H1 (cell line): ENCODE measurements around the gene SPINK4. TPM values are rescaled to one million over a fixed set of nuclear protein-coding genes. Genes with fewer than 3 reads are reported as not detected.

ENCODE experiments used
- CTCF ChIA-PET: fragments of 300-600 bp; sonication (Branson Sonifier 250); formaldehyde crosslinking; loops from one replicate; lab custom pipeline; 2021; ENCODE audit not compliant: partially characterized antibody; lab: Charles Lee
- POLR2A ChIA-PET: fragments of 300-600 bp; sonication (Branson Sonifier 250); formaldehyde crosslinking; loops from one replicate; lab custom pipeline; 2021; ENCODE audit warnings: inconsistent platforms; ENCODE audit not compliant: partially characterized antibody; lab: Charles Lee
- DNase-seq, 2 experiments: peaks; one replicate each; pipeline versions ENCODE4 v3.0.0 to v3.0.0-alpha.2; 2010 to 2022; ENCODE audit warnings: low spot score in 2 of 2, low read depth in 1 of 2, mixed read lengths in 1 of 2
- FAIRE-seq: peaks from 2 replicates; lab custom pipeline; 2011; peaks lifted over from hg19 to GRCh38; lab: Jason Lieb, UNC
- H2AFZ ChIP-seq: 2 replicates; pipeline ENCODE4 v1.8.1; 2012; ENCODE audit warnings: low read length, inconsistent platforms
- H2AK5ac ChIP-seq: 2 replicates; pipeline ENCODE4 v1.6.1; 2013; ENCODE audit warnings: low read depth, low read length
- H2BK120ac ChIP-seq: replicated peaks from 2 replicates; pipeline ENCODE3; 2013; ENCODE audit warnings: low read depth, low read length, inconsistent platforms
- H2BK12ac ChIP-seq: 2 replicates; pipeline ENCODE4 v1.6.1; 2013; ENCODE audit warnings: low read depth, low read length
- H2BK15ac ChIP-seq: 2 replicates; pipeline ENCODE4 v1.6.1; 2013; ENCODE audit warnings: low read length
- H2BK20ac ChIP-seq: 2 replicates; pipeline ENCODE4 v1.6.1; 2013; ENCODE audit warnings: low read length
- H2BK5ac ChIP-seq: 2 replicates; pipeline ENCODE4 v1.6.1; 2013; ENCODE audit warnings: low read depth, low read length
- H3K14ac ChIP-seq: 2 replicates; pipeline ENCODE4 v1.6.1; 2013; ENCODE audit warnings: inconsistent platforms; ENCODE audit not compliant: insufficient read length
- H3K18ac ChIP-seq: 2 replicates; pipeline ENCODE4 v1.6.1; 2013; ENCODE audit warnings: low read length; ENCODE audit errors: extremely low read depth
- H3K23ac ChIP-seq: 2 replicates; pipeline ENCODE4 v1.6.1; 2013; ENCODE audit warnings: inconsistent platforms; ENCODE audit not compliant: insufficient read length
- H3K23me2 ChIP-seq: 2 replicates; pipeline ENCODE4 v1.6.1; 2013; ENCODE audit warnings: low read depth, low read length
- H3K27ac ChIP-seq: 2 replicates; pipeline ENCODE4 v1.6.1; 2011; ENCODE audit warnings: low read depth, low read length, inconsistent platforms
- H3K27me3 ChIP-seq, 4 experiments: replicated peaks in 1 of 4; 1 replicate in 1 of 4; 2 replicates in 3 of 4; pipeline versions ENCODE4 v1.6.1 to v1.8.1; 2011 to 2013; ENCODE audit warnings: low read length in 3 of 4, mild to moderate bottlenecking in 3 of 4, inconsistent platforms in 2 of 4, mixed read lengths in 2 of 4, moderate library complexity in 1 of 4; ENCODE audit not compliant: control insufficient read depth in 3 of 4, insufficient read depth in 3 of 4; ENCODE audit errors: extremely low read depth in 1 of 4
- H3K36me3 ChIP-seq, 4 experiments: 2 replicates each; pipeline versions ENCODE4 v1.6.1 to v1.8.1; 2011 to 2013; ENCODE audit warnings: mild to moderate bottlenecking in 4 of 4, low read length in 3 of 4, moderate library complexity in 2 of 4, control low read depth in 1 of 4, inconsistent platforms in 1 of 4; ENCODE audit not compliant: insufficient read depth in 4 of 4, control insufficient read depth in 2 of 4
- H3K4ac ChIP-seq: replicated peaks from 2 replicates; pipeline ENCODE3; 2013; ENCODE audit warnings: low read length, low read depth, mixed read lengths, inconsistent platforms; ENCODE audit not compliant: insufficient read length
- H3K4me1 ChIP-seq, 4 experiments: replicated peaks in 1 of 4; 1 replicate in 1 of 4; 2 replicates in 3 of 4; pipeline versions ENCODE4 v1.6.1 to v1.8.1; 2011 to 2013; ENCODE audit warnings: low read length in 3 of 4, inconsistent platforms in 2 of 4, mixed read lengths in 1 of 4; ENCODE audit not compliant: insufficient read depth in 4 of 4, control insufficient read depth in 3 of 4
- H3K4me2 ChIP-seq, 2 experiments: 2 replicates each; pipeline versions ENCODE4 v1.6.1 to v1.8.1; 2011 to 2013; ENCODE audit warnings: low read depth in 2 of 2, low read length in 2 of 2, control low read depth in 1 of 2, inconsistent platforms in 1 of 2, mild to moderate bottlenecking in 1 of 2; ENCODE audit not compliant: insufficient read depth in 1 of 2
- H3K4me3 ChIP-seq, 4 experiments: fragments of 200-600, 300-600 bp in 1 of 4; sonication (generic), shearing (Covaris generic), sonication (Bioruptor Twin) in 1 of 4; 2 replicates each; pipeline versions ENCODE4 v1.5.1 to v1.8.1; 2011 to 2016; ENCODE audit warnings: low read length in 4 of 4, low read depth in 3 of 4, control low read depth in 2 of 4, inconsistent platforms in 2 of 4, mild to moderate bottlenecking in 2 of 4, mixed read lengths in 1 of 4, moderate library complexity in 1 of 4; ENCODE audit not compliant: insufficient read depth in 2 of 4; ENCODE audit errors: extremely low read depth in 1 of 4
- H3K56ac ChIP-seq: replicated peaks from 2 replicates; pipeline ENCODE3; 2013; ENCODE audit warnings: low read depth, mild to moderate bottlenecking, mixed read lengths, low read length, inconsistent platforms; ENCODE audit not compliant: insufficient read length
- H3K79me1 ChIP-seq: 2 replicates; pipeline ENCODE4 v1.6.1; 2013; ENCODE audit warnings: low read depth, low read length, control low read depth
- H3K79me2 ChIP-seq, 2 experiments: 2 replicates each; pipeline versions ENCODE4 v1.6.1 to v1.8.1; 2012 to 2013; ENCODE audit warnings: low read length in 2 of 2, mild to moderate bottlenecking in 2 of 2, inconsistent platforms in 1 of 2; ENCODE audit not compliant: insufficient read depth in 2 of 2, control insufficient read depth in 1 of 2
- H3K9ac ChIP-seq, 4 experiments: replicated peaks in 1 of 4; 1 replicate in 1 of 4; 2 replicates in 3 of 4; pipeline versions ENCODE4 v1.6.1 to v1.8.1; 2011 to 2013; ENCODE audit warnings: low read depth in 3 of 4, low read length in 3 of 4, control low read depth in 2 of 4, mild to moderate bottlenecking in 2 of 4, moderate library complexity in 2 of 4, inconsistent platforms in 1 of 4; ENCODE audit errors: extremely low read depth in 1 of 4
- H3K9me3 ChIP-seq, 2 experiments: 2 replicates each; pipeline versions ENCODE4 v1.6.1 to v1.8.1; 2012 to 2013; ENCODE audit warnings: mild to moderate bottlenecking in 2 of 2, moderate library complexity in 2 of 2, control low read depth in 1 of 2, inconsistent platforms in 1 of 2, low read depth in 1 of 2, low read length in 1 of 2, mixed read lengths in 1 of 2; ENCODE audit not compliant: insufficient read depth in 2 of 2
- H4K20me1 ChIP-seq, 2 experiments: replicated peaks in 1 of 2; 2 replicates each; pipeline versions ENCODE3 to v1.8.1; 2011 to 2013; ENCODE audit warnings: inconsistent platforms in 2 of 2, low read length in 2 of 2, mild to moderate bottlenecking in 1 of 2; ENCODE audit not compliant: insufficient read depth in 2 of 2, control insufficient read depth in 1 of 2
- H4K5ac ChIP-seq: 2 replicates; pipeline ENCODE4 v1.6.1; 2013; ENCODE audit warnings: low read length, low read depth, mixed read lengths, inconsistent platforms; ENCODE audit not compliant: insufficient read length
- H4K8ac ChIP-seq: 2 replicates; pipeline ENCODE4 v1.8.0; 2013; ENCODE audit warnings: mild to moderate bottlenecking, moderate library complexity, low read length, inconsistent platforms; ENCODE audit not compliant: insufficient read depth; ENCODE audit errors: extremely low read depth
- H4K91ac ChIP-seq: replicated peaks from 2 replicates; pipeline ENCODE3; 2013; ENCODE audit warnings: low read length, mixed read lengths, inconsistent platforms; ENCODE audit not compliant: insufficient read length
- WGBS, 2 experiments: shearing (Covaris generic) in 1 of 2; methylation state at CpG; one replicate each; pipeline versions ENCODE4 v1.1.6 to v1.1.7; 2013 to 2015; ENCODE audit warnings: low lambda C conversion rate in 2 of 2, mixed read lengths in 2 of 2, inconsistent platforms in 1 of 2, low coverage in 1 of 2, missing lambda C conversion rate in 1 of 2; ENCODE audit not compliant: insufficient replicate concordance in 2 of 2, insufficient coverage in 1 of 2, insufficient read length in 1 of 2; ENCODE audit errors: extremely low coverage in 1 of 2, missing lambda C conversion rate in 1 of 2; 5-methylcytosine and 5-hydroxymethylcytosine counted together
- polyA plus RNA-seq, 7 experiments: library from polyadenylated mRNA; depleted of rRNA in 3 of 7; stranded (reverse) in 5 of 7; unstranded in 2 of 7; fragments of >200 nt in 5 of 7; fragments of 200-250 nt in 2 of 7; gene quantifications; 1 replicate in 5 of 7; 2 replicates in 1 of 7; 4 replicates in 1 of 7; pipeline versions ENCODE4 v1.2.1 to v1.2.3, GENCODE V29; 2011 to 2013; ENCODE audit warnings: missing spikeins in 2 of 7, mixed read lengths in 2 of 7
- total RNA-seq: library from RNA; stranded (reverse); fragmentation: NEBNext Ultra II Directional; extraction: Animal tissue kit (Norgen Biotek cat#: 25700); gene quantifications from 2 replicates; pipeline ENCODE4 v1.2.1, GENCODE V29; 2021
- TF ChIP-seq, protein P1 (sequence below): IDR thresholded peaks from 2 replicates; pipeline ENCODE4 v1.6.1; 2011; ENCODE audit warnings: low read length, improper control_type of control experiment

SPINK4 gene
- total and polyA plus RNA-seq, 2 of the 8 experiments (the other 6 are each of a cell fraction or from before 2014, with no cell fraction given): not detected

- ChIA-PET POLR2A (no interaction called here), CTCF (interaction anchor here (0.9 to 1.9 kb wide), 7 partner anchors 10 to 103 kb away, joined by 3 to 10 read pairs (median 4); no protein-coding TSS in a partner anchor)
- peak overlapping the region; percentile 71; the same call in 1 of the 2 replicates for H4K8ac ChIP-seq
- no peaks in the 10 kb centered on the region for H3K79me1 ChIP-seq
- H4K5ac ChIP-seq: no peak overlapping the region
- H2BK120ac ChIP-seq: no peak overlapping the region
- no peak for FAIRE-seq
- H3K4me1 ChIP-seq: no peaks in the 10 kb centered on the region
- WGBS, 2 experiments: 63% methylated on average over 3 of the region's 3 CpGs; no CpG with 5 or more reads in 1 of the 2 experiments
- no peaks in the 10 kb centered on the region for H4K20me1 ChIP-seq
- DNase-seq: no peak
- no peaks in the 10 kb centered on the region for H3K79me2 ChIP-seq
- TF ChIP-seq, protein P1, sequence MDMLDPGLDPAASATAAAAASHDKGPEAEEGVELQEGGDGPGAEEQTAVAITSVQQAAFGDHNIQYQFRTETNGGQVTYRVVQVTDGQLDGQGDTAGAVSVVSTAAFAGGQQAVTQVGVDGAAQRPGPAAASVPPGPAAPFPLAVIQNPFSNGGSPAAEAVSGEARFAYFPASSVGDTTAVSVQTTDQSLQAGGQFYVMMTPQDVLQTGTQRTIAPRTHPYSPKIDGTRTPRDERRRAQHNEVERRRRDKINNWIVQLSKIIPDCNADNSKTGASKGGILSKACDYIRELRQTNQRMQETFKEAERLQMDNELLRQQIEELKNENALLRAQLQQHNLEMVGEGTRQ: no peak
- H3K23ac ChIP-seq: no peak overlapping the region
- H2BK12ac ChIP-seq: no peak overlapping the region
- peak overlapping the region; percentile 90 for H2AFZ ChIP-seq
- no peak overlapping the region for H3K56ac ChIP-seq
- H2BK15ac ChIP-seq: no peak overlapping the region
- no peak overlapping the region for H2AK5ac ChIP-seq
- no peak overlapping the region for H2BK20ac ChIP-seq
- H3K9ac ChIP-seq: no peak overlapping the region
- no peaks in the 10 kb centered on the region; a peak in 1 of 7 replicates for H3K27me3 ChIP-seq
- peak overlapping the region; percentile 5 for H3K4ac ChIP-seq
- H3K9me3 ChIP-seq: no peaks in the 10 kb centered on the region
- no peaks in the 10 kb centered on the region for H3K23me2 ChIP-seq
- H3K36me3 ChIP-seq: no peaks in the 10 kb centered on the region
- no peak overlapping the region for H4K91ac ChIP-seq
- H3K18ac ChIP-seq: peak overlapping the region; percentile 62; the same call in 1 of the 2 replicates
- no peak overlapping the region for H3K4me3 ChIP-seq
- H3K4me2 ChIP-seq: 0 out of 4 replicates have a peak overlapping the region, but pooled peaks of 1 of the 2 experiments have one; percentile 11
- no peak overlapping the region for H3K14ac ChIP-seq
- no peak overlapping the region for H2BK5ac ChIP-seq
- no peak overlapping the region for H3K27ac ChIP-seq
Observed at GRCh38 chr9:33211695-33212393, 28.1 kb upstream of the SPINK4 start.
